Effector CD8-positive, alpha-beta T cell (primary cell): ENCODE results near the gene KMT2A.
A peak's percentile ranks its signal among the peaks of the same experiment; 100 is the strongest.
"Not testable (repeated sequence)": the region's sequence is repeated elsewhere in the genome, so short reads cannot be mapped to it uniquely, and the experiment has no call there.

Experiments used
- DNase-seq: peaks from one replicate; lab custom pipeline; 2025; lab: John Stamatoyannopoulos, UW
- total RNA-seq, 4 experiments: gene quantifications; one replicate each; lab custom pipeline; 2026; lab: John Stamatoyannopoulos, UW

KMT2A gene
- total RNA-seq = 198 to 315 (median 293) reads per million in 4 experiments

DNA sequence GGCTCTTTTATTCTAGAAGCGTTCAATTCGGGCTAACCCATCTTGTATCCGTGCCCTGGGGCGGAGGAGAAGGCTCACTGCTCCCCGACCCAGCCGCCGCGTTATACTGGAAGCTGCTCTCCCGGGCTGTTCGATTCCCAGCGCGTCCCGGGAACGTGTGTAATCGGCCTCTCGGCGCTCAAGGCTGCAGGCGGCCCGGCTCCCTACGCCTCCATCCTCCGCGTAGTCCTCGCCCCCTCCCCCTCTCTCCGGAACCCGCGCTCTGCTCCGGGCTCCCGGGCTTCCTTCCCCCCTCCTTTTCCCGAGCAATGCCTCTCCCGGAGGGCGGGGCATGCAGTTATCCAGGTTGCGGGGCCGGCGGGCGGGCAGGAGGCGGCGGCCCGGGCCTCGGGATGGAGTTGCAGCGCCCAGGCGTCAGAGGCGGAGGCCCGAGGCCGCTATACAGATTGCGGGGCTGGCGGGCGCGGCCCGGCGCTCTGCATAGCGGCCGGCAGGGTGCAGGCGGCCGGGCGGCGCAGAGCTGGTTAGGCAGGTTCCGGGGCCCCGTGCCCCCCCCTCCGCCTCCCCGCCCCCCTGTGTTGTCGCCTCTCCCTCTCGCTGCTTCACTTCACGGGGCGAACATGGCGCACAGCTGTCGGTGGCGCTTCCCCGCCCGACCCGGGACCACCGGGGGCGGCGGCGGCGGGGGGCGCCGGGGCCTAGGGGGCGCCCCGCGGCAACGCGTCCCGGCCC is at the start of gene KMT2A:
TSS of gene KMT2A (plus strand) at position 600 of the 732 bp plus-strand sequence. CDS start at position 621, 21 bp downstream.
- peak; percentile 88 for DNase-seq

DNA sequence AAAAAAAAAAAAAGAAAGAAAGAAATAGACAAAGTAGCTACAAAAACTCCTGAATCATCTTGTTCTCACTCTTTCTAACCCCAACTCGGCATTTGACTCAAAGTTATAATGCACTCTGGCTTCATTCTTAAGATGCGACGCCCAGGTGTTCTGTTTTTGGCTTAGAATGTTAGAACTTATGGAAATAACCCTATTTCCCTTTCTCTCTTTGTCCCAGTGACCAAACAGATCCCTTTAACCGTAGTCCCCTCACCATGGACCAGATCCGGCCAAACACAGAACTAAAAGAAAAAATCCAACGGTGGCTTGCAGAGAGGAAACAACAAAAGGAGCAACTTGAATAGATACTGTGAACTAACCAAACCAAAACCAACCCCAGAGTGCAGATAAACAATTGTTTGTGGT is 40.2 kb upstream of the KMT2A start:
- DNase-seq = no peak

GRCh38 chr11:118397448-118397847 is 38.8 kb upstream of the KMT2A start:
- DNase-seq = no peak

- DNase-seq = peak; percentile 41
Observed at GRCh38 chr11:118398791-118399559, 37.3 kb upstream of the KMT2A start.

DNA sequence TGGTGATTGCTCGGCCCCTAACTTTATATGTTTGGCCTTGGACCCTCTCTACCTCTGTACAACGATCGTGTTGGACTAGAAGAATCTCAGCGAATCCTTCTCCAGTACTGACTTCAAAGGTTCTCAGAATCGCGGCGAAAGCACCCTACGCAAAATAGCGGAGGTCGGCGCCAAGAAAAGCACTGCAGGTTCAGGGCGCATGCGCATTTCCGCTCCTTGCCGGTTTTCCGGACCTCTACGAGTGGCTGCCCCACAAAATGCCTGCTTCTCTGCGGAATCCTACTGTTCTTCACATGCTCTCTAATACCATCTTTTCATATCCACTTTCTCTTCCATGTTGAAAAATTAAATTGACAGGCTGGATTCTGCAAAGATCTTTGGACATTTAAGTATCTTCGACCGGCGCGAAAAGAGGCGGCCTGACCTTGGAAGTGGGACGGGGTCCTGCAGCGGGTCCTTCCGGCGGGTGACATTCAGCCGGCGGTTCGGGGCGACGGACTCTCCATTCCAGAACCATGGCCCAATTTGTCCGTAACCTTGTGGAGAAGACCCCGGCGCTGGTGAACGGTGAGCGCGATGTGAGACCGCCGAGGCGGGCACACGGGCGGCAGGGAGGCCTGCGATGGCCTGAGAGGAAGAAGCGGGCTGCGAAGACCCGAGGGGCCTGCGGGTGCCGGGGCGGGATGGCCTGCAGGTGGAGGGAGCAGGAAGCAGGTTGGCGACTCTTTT is 35.0 kb upstream of the KMT2A start, which contains the start of gene ATP5MG:
TSS of gene ATP5MG (plus strand) at position 456 of the 729 bp plus-strand sequence. CDS start at position 516, 60 bp downstream.
- DNase-seq = peak; percentile 88

- DNase-seq = no peak
Observed at GRCh38 chr11:118401880-118402590, 34.3 kb upstream of the KMT2A start.

GRCh38 chr11:118402594-118402993 is 33.7 kb upstream of the KMT2A start:
- DNase-seq = not testable (repeated sequence)

- no peak for DNase-seq
Observed at GRCh38 chr11:118406599-118407166, 29.6 kb upstream of the KMT2A start.

DNA sequence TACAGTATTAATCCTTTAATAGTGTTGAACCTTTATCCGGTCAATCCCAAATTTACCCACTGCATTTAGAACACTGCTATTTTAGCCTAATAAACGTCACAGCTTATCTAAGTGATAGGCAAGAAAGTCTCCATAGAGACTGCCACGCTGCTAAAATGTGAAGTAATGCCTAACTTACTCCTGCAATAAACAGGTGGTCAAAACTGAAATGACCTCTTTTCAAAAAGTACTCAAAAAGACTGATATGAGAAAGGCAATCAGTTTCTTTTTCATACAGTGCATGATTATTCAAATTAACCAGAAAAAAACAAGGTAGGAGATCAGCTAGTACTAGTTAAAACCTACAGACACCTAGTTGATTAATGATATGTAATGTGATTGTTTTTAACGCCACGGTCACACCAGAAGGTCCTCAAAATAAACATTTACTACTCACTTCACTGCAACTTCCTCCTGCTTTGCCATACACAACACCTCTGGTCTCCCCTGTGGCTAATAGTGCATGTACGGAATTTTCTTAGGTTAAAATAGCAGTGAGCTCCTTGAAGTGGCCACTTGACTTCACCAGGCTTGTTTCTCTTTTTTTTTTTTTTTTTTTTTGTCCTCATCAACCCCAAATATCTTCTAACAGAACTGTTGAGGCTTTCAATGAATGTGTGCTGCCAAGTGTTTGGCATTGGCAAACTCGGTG is 26.1 kb upstream of the KMT2A start:
- DNase-seq = no peak

GRCh38 chr11:118411530-118411929 is 24.8 kb upstream of the KMT2A start:
- no peak for DNase-seq

- DNase-seq = no peak
Observed at GRCh38 chr11:118412921-118413320, 23.4 kb upstream of the KMT2A start.

GRCh38 chr11:118415062-118415738 is 21.1 kb upstream of the KMT2A start:
- DNase-seq = no peak

DNA sequence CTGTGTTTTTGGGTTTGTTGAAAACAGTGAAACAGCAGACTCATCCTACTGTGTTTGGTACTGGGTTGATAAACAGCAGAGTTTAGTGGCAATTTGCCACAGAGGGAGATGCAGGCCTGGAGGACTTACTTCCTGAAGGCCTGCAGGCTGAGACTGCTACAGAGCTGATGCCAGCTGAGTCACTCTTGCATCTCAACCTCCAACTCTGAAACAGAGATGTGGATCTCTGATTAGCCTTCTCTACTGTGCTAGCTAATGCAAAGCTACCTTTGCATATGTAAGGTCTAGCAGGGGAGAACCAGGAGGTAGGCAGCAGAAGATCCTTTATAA is 20.6 kb upstream of the KMT2A start:
- DNase-seq = no peak

- DNase-seq = not testable (repeated sequence)
Observed at GRCh38 chr11:118416900-118417299, 19.4 kb upstream of the KMT2A start.

DNA sequence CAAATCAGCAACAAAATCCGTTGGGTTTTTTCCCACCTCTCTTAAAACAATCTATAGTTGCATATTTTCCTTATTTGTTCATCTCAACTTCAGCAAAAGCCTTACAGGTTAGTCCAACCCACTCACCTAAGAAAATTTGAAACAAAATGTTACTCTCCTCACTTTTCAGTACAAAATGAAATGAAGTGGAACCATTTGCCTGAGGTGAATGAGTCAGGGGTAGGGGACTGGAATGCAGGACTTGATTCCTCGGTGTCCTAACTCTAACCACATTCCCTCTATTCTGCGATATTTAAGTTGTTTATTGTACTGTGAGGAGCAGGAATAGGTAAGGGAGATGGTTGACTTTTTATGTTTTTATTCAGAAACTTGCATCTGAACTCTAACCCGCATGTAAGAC is 18.5 kb upstream of the KMT2A start:
- no peak for DNase-seq

- no peak for DNase-seq
Observed at GRCh38 chr11:118418766-118419165, 17.5 kb upstream of the KMT2A start.

DNA sequence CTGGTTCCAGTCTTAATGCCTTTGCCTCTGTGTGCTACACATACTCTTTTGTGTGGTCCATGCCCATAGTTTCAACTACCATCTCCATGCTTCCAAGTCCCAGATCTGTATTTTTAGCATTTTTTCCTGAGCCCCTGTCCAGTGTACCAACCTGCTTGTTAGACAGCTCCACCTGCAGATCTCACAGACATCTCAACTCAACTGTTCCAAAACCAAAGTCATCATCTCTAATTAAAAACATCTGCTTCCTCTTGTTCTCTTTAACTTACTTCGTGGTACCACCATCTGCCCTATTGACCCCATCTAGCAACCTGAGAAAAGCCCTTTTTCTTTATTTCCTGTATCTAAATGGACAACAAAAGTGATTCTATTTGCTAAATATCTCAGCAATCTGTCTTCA is 8.6 kb upstream of the KMT2A start:
- DNase-seq = no peak

DNA sequence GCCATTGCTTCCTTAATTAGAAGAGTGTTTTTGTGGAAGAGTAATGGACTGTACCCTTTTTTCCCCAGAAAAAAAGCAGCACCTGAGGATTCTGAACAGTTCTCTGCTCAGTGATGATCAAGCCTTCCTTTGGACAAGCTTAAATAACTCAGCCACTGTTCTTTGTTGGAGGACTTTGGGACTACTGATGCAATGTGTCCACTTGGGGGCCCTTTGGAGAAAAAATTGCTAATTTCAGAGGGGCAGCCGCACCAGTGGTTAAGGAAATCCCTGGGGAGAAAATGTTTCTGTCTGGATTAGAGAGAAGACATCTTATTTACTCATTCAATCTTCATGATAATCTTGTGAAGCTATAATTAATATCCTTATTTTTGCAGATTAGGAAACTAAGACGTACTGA is 5.3 kb upstream of the KMT2A start:
- no peak for DNase-seq

GRCh38 chr11:118434123-118434552 is 2.2 kb upstream of the KMT2A start:
- DNase-seq = no peak
